Hepatocyte (in vitro differentiated cells): ENCODE results near the gene LRRC8A. TPM values are rescaled to one million over a fixed set of nuclear protein-coding genes. Genes with fewer than 3 reads are reported as not detected.
A peak's percentile ranks its signal among the peaks of the same experiment; 100 is the strongest.

Experiments used
- DNase-seq: peaks from one replicate; pipeline ENCODE4 v3.0.0-alpha.2; 2016; ENCODE audit warnings: low spot score
- H2AFZ ChIP-seq: fragments of 200-600 bp; sonication (generic); 2 replicates; pipeline ENCODE4 v1.6.0; 2016; ENCODE audit warnings: antibody characterized with exemption, mild to moderate bottlenecking
- H3K27ac ChIP-seq: fragments of 200-600 bp; sonication (generic); 2 replicates; pipeline ENCODE4 v1.5.1; 2016; ENCODE audit warnings: mild to moderate bottlenecking
- H3K27me3 ChIP-seq: fragments of 200-600 bp; sonication (generic); 2 replicates; pipeline ENCODE4 v1.6.1; 2016
- H3K36me3 ChIP-seq: fragments of 200-600 bp; sonication (generic); replicated peaks from 2 replicates; pipeline ENCODE4 v1.5.1; 2016; ENCODE audit warnings: low read depth; ENCODE audit not compliant: insufficient read depth
- H3K4me1 ChIP-seq: fragments of 200-600 bp; sonication (generic); 2 replicates; pipeline ENCODE4 v1.5.1; 2016; ENCODE audit warnings: mild to moderate bottlenecking, moderate library complexity; ENCODE audit not compliant: insufficient read depth
- H3K4me2 ChIP-seq: fragments of 200-600 bp; sonication (generic); 2 replicates; pipeline ENCODE4 v1.6.0; 2016
- H3K4me3 ChIP-seq: fragments of 200-600 bp; sonication (generic); 2 replicates; pipeline ENCODE4 v1.5.1; 2016; ENCODE audit warnings: mild to moderate bottlenecking
- H3K79me2 ChIP-seq: fragments of 200-600 bp; sonication (generic); 2 replicates; pipeline ENCODE4 v1.6.0; 2017; ENCODE audit warnings: mild to moderate bottlenecking
- H3K9me2 ChIP-seq: fragments of 200-600 bp; sonication (generic); replicated peaks from 2 replicates; pipeline ENCODE4 v1.6.0; 2017; ENCODE audit warnings: mild to moderate bottlenecking; ENCODE audit not compliant: insufficient read depth
- H3K9me3 ChIP-seq: fragments of 200-600 bp; sonication (generic); 2 replicates; pipeline ENCODE4 v1.5.1; 2016; ENCODE audit warnings: low read depth, mild to moderate bottlenecking
- H4K20me1 ChIP-seq: fragments of 200-600 bp; sonication (generic); 2 replicates; pipeline ENCODE4 v1.6.0; 2016; ENCODE audit warnings: mild to moderate bottlenecking; ENCODE audit not compliant: insufficient read depth, poor library complexity, severe bottlenecking
- CTCF ChIP-seq: fragments of 200-600 bp; sonication (generic); IDR thresholded peaks from 2 replicates; pipeline ENCODE4 v1.5.1; 2016; ENCODE audit warnings: antibody characterized with exemption, mild to moderate bottlenecking; ENCODE audit not compliant: poor library complexity
- EZH2 ChIP-seq: fragments of 200-600 bp; sonication (generic); IDR thresholded peaks from 2 replicates; pipeline ENCODE4 v1.6.1; 2016; ENCODE audit warnings: antibody characterized with exemption, mild to moderate bottlenecking, borderline replicate concordance
- EZH2phosphoT487 ChIP-seq: fragments of 200-600 bp; sonication (generic); IDR thresholded peaks from one replicate; pipeline ENCODE4 v1.6.1; 2018; ENCODE audit warnings: antibody characterized with exemption, mild to moderate bottlenecking, low read depth, moderate library complexity; ENCODE audit not compliant: unreplicated experiment, severe bottlenecking
- WGBS: methylation state at CpG from one replicate; pipeline ENCODE4 v1.1.6; 2016; ENCODE audit warnings: low lambda C conversion rate; ENCODE audit errors: missing lambda C conversion rate; 5-methylcytosine and 5-hydroxymethylcytosine counted together
- polyA plus RNA-seq: library from polyadenylated mRNA; unstranded; fragments of >200 nt; fragmentation: Nextera tagmentation; extraction: Ambion mirVana; gene quantifications from 2 replicates; pipeline ENCODE4 v1.2.1, GENCODE V29; 2016
- total RNA-seq: library from RNA; depleted of rRNA; stranded (reverse); fragments of >200 nt; gene quantifications from 2 replicates; pipeline ENCODE4 v1.2.3, GENCODE V29; 2014

LRRC8A gene
- total and polyA plus RNA-seq, 2 experiments from 2014 or later, result 30.7 to 55.6 TPM

DNA sequence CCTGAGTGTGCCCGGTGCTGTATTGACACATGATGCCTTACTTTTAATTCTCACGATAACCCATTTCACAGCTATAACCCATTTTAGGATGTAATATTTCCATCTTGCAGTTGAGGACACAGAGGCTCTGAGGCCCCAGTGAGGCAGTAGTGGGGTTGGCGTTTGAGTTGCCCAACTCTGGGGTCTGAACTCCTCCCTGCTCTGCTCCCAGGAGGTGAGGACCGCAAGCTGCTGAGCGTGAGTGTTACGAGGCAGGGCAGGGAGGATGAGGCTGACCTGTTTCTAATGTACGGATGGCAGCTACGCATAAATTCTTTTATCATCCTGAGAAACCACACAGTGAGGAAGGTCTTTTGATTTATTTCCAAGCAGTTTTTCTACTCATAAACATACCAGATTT, 11.4 kb downstream of the LRRC8A start:
- Histone ChIP-seq H3K4me1 (peaks cover 13% of the 10 kb centered on the region), H3K27ac (peak overlapping the region; percentile 81), H3K9me2 (no peaks in the 10 kb centered on the region), H3K79me2 (peaks cover 25% of the 10 kb centered on the region), H3K4me3 (no peak overlapping the region), H3K9me3 (no peaks in the 10 kb centered on the region), H3K4me2 (no peak overlapping the region), H4K20me1 (no peaks in the 10 kb centered on the region), H3K36me3 (no peaks in the 10 kb centered on the region), H2AFZ (no peak overlapping the region), H3K27me3 (no peaks in the 10 kb centered on the region)
- 80% methylated on average over 8 of the region's 8 CpGs for WGBS
- TF ChIP-seq CTCF, result no peak
- no peak for TF ChIP-seq EZH2phosphoT487
- no peak for TF ChIP-seq EZH2
- DNase-seq, result no peak

DNA sequence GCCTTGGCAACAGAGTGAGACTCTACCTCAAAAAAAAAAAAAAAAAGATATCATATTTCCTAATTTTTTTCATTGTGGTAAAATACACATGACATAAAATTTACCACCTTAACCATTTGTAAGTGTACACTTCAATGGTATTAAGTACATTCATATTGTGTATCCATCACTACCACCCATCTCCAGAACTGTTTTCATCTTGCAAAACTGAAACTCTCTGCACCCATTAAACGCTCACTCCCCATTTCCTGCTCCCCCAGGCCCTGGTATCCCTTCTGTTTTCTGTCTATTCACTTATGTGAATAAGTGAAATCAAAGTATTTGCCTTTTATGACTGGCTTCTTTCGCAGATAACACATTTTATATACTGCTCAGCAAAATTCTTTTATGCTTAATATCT, 12.8 kb downstream of the LRRC8A start:
- H3K79me2 ChIP-seq, result peaks cover 25% of the 10 kb centered on the region
- WGBS, result 93% methylated on average over 2 of the region's 2 CpGs

DNA sequence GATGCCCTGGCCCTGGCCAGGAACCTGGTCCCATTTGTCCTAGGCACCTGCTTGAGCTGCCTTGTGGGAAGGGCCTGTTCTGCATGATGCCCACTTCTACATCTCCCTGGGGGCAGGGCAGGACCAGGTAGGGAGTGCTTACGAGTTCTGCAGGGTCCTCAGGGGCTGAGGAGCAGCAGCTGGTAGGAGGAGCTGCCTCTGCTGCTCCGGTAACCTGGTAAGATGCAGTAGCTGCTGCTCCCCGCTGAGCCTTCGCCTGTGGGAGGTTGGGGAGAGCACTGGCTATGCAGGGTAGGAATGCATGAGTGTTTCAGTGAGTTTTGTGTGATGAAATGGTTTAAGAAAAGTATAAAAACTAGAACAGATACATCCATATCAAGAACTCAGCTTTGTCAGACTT, 13.6 kb downstream of the LRRC8A start:
- peaks cover 27% of the 10 kb centered on the region for H3K79me2 ChIP-seq
- no peaks in the 10 kb centered on the region for H3K36me3 ChIP-seq
- no peak overlapping the region for H3K4me3 ChIP-seq
- no peaks in the 10 kb centered on the region for H3K27me3 ChIP-seq
- no peak overlapping the region for H3K4me2 ChIP-seq
- TF ChIP-seq EZH2phosphoT487 (no peak), CTCF (no peak), EZH2 (no peak)
- no peaks in the 10 kb centered on the region for H4K20me1 ChIP-seq
- 62% methylated on average over 4 of the region's 4 CpGs for WGBS
- H3K4me1 ChIP-seq, result peaks cover 13% of the 10 kb centered on the region
- H3K9me2 ChIP-seq, result no peaks in the 10 kb centered on the region
- H3K9me3 ChIP-seq, result no peaks in the 10 kb centered on the region
- no peak overlapping the region for H3K27ac ChIP-seq
- H2AFZ ChIP-seq, result no peak overlapping the region
- no peak for DNase-seq

More for the DNA sequence above, 12.8 kb downstream of the LRRC8A start:
- no peaks in the 10 kb centered on the region for H3K36me3 ChIP-seq
- H3K4me2 ChIP-seq, result no peak overlapping the region
- no peak for DNase-seq
- TF ChIP-seq EZH2, result no peak
- no peak for TF ChIP-seq CTCF
- no peak for TF ChIP-seq EZH2phosphoT487
- H3K4me1 ChIP-seq, result peaks cover 13% of the 10 kb centered on the region
- no peaks in the 10 kb centered on the region for H4K20me1 ChIP-seq
- H3K27ac ChIP-seq, result no peak overlapping the region
- H2AFZ ChIP-seq, result no peak overlapping the region
- H3K4me3 ChIP-seq, result no peak overlapping the region
- no peaks in the 10 kb centered on the region for H3K9me2 ChIP-seq
- no peaks in the 10 kb centered on the region for H3K9me3 ChIP-seq
- H3K27me3 ChIP-seq, result no peaks in the 10 kb centered on the region

- Histone ChIP-seq H3K4me1 (peaks cover under 1% of the 10 kb centered on the region), H4K20me1 (no peaks in the 10 kb centered on the region), H3K79me2 (peaks cover 26% of the 10 kb centered on the region), H3K27ac (no peak overlapping the region), H2AFZ (no peak overlapping the region), H3K9me3 (no peaks in the 10 kb centered on the region), H3K9me2 (no peaks in the 10 kb centered on the region), H3K27me3 (no peaks in the 10 kb centered on the region), H3K4me2 (no peak overlapping the region), H3K4me3 (no peak overlapping the region), H3K36me3 (no peaks in the 10 kb centered on the region)
- 96% methylated on average over 5 of the region's 5 CpGs for WGBS
- TF ChIP-seq EZH2, result no peak
- no peak for TF ChIP-seq EZH2phosphoT487
- TF ChIP-seq CTCF, result no peak
- DNase-seq, result no peak
These were observed 16.4 kb downstream of the LRRC8A start for GRCh38 chr9:128898382-128898781.
